Neural cell (in vitro differentiated cells): Measurements from ENCODE around the gene SPRR2G.

Experiments
- CTCF ChIP-seq: fragments of 450-650 bp; IDR thresholded peaks from 2 replicates; pipeline ENCODE4 v1.5.1; 2014; ENCODE audit warnings: antibody characterized with exemption, mild to moderate bottlenecking, moderate library complexity; ENCODE audit not compliant: poor library complexity, severe bottlenecking
- EP300 ChIP-seq: fragments of 450-650 bp; conservative IDR thresholded peaks from 2 replicates; pipeline ENCODE4 v1.6.1; 2014; ENCODE audit warnings: antibody characterized with exemption, mild to moderate bottlenecking, moderate library complexity; ENCODE audit not compliant: poor library complexity, severe bottlenecking

- TF ChIP-seq CTCF (no peak), EP300 (no peak)
Observed at GRCh38 chr1:153119491-153119971, 31.2 kb downstream of the SPRR2G start.
